D721Med (cell line): ENCODE results near the gene GP9.

Source experiments
- DNase-seq: peaks from one replicate; pipeline ENCODE4 v3.0.0; 2011; ENCODE audit warnings: low spot score; ENCODE audit not compliant: insufficient read length
- FAIRE-seq: peaks from 2 replicates; lab custom pipeline; 2011; peaks lifted over from hg19 to GRCh38; lab: Jason Lieb, UNC
- CTCF ChIP-seq: IDR thresholded peaks from 2 replicates; pipeline ENCODE4 v1.5.1; 2012; ENCODE audit warnings: mild to moderate bottlenecking, control low read depth; ENCODE audit not compliant: insufficient read depth; ENCODE audit errors: missing control alignments

Gene GP9

GRCh38 chr3:129016720-129017483 is 43.7 kb upstream of the GP9 start:
- no peak for TF ChIP-seq CTCF
- DNase-seq: no peak
- no peak for FAIRE-seq

GRCh38 chr3:129017484-129017899 is 43.1 kb upstream of the GP9 start:
- no peak for TF ChIP-seq CTCF
- no peak for FAIRE-seq
- DNase-seq: no peak

- FAIRE-seq (no peak), DNase-seq (no peak)
- no peak for TF ChIP-seq CTCF
Measured at GRCh38 chr3:129018271-129018670, 42.3 kb upstream of the GP9 start.

GRCh38 chr3:129018751-129019150 is 41.8 kb upstream of the GP9 start:
- DNase-seq (no peak), FAIRE-seq (no peak)
- no peak for TF ChIP-seq CTCF

GRCh38 chr3:129019266-129019665 is 41.3 kb upstream of the GP9 start:
- DNase-seq (no peak), FAIRE-seq (no peak)
- no peak for TF ChIP-seq CTCF

- FAIRE-seq (no peak), DNase-seq (no peak)
- no peak for TF ChIP-seq CTCF
Measured at GRCh38 chr3:129020691-129021090, 39.9 kb upstream of the GP9 start.

GRCh38 chr3:129021140-129021551 is 39.4 kb upstream of the GP9 start:
- no peak for TF ChIP-seq CTCF
- DNase-seq (no peak), FAIRE-seq (no peak)
